ENCODE results near the gene GPR37L1. TPM values are rescaled to one million over a fixed set of nuclear protein-coding genes. Genes with fewer than 3 reads are reported as not detected.
"Not testable (repeated sequence)": the region's sequence is repeated elsewhere in the genome, so short reads cannot be mapped to it uniquely, and the experiment has no call there.

Gene GPR37L1
- total RNA-seq, 2 experiments from 2014 or later: not detected

DNA sequence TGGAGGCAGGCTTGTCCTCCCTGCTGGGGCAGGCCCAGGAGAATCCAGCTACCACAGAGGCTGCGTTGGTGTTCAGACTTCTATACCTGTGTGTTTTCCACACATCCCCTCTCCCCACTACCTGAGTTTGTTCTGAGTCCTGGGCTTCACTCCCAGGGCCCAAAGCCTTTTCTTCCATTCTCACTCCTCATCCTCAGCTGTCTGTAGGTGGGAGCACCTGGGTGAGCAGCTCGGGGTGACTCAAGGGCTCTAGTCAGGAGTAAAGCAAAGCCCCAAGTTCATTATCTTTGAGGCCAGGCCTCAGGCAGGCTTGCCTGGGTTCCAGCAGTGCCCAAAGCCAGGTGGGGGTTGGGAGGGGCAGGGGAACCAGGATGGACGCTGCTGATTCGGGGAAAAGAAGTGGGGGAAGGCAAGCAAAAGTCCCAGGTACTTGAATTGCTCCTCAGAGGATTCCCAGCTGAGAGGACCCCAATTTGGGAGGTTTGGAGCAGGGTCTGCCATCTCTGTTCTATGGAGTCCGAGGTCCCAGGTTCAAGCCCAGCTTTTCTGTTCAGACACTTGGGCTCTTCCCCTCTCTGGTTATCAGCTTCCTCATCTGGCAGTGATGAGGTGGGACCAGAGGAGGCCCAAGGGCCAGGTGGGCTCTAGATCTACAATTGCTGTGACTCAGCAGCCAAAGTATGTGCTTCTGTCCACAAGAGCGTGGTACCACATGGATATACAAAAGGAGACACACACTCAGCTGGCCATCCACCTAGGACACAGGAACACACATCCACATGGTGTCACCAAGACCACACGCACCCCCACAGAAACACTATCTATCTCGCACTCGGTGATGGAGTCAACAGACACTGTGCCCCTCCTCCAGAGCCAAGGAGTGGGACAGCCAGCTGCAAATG is 43.5 kb downstream of the GPR37L1 start:
- no peak for ATAC-seq
- H3K9me3 Mint-ChIP-seq (ENCODE audit: insufficient read depth): no peaks in the 10 kb centered on the region
- H3K27me3 Mint-ChIP-seq (ENCODE audit: low read depth): no peaks in the 10 kb centered on the region

DNA sequence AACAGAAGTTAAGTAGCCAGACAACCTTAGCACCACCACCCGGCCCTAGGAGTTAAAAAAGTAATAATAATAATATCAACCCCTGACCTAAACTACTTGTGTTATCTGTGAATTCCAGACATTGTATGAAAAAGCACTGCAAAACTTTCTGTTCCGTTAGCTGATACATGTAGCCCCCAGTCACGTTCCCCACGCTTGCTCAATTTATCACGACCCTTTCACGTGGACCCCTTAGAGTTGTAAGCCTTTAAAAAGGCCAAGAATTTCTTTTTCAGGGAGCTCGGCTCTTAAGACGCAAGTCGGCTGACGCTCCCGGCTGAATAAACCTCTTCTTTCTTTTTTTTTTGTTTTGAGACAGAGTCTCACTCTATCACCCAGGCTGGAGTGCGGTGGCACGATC is 44.3 kb downstream of the GPR37L1 start:
- not testable (repeated sequence) for H3K27ac Mint-ChIP-seq; DNase-seq; H3K27me3 Mint-ChIP-seq (ENCODE audit: low read depth); H3K4me3 Mint-ChIP-seq; H3K36me3 Mint-ChIP-seq (ENCODE audit: low read depth); H3K9me3 Mint-ChIP-seq (ENCODE audit: insufficient read depth); ATAC-seq
- POLR2A ChIA-PET: interaction anchor here (2.2 kb wide), 1 partner anchor 13 kb away, joined by 9 read pairs; no protein-coding TSS in a partner anchor
- peaks cover 60% of the 10 kb centered on the region for H3K4me1 Mint-ChIP-seq (ENCODE audit: low read depth)
- CTCF ChIA-PET: interaction anchor here (1.1 to 3.1 kb wide), 4 partner anchors 12 to 26 kb away, joined by 3 to 31 read pairs (median 7); partner anchors contain the start of gene LGR6

More for the DNA sequence above, 43.5 kb downstream of the GPR37L1 start:
- H3K4me3 Mint-ChIP-seq: peak overlapping the region; percentile 71
- peaks cover 67% of the 10 kb centered on the region for H3K4me1 Mint-ChIP-seq (ENCODE audit: low read depth)
- H3K27ac Mint-ChIP-seq: peak overlapping the region; percentile 100
- no peaks in the 10 kb centered on the region for H3K36me3 Mint-ChIP-seq (ENCODE audit: low read depth)
- no peak for DNase-seq
- ChIA-PET CTCF (interaction anchor here (0.8 to 3.1 kb wide), 9 partner anchors 11 to 176 kb away, joined by 3 to 31 read pairs (median 4); partner anchors contain the start of genes LGR6 and UBE2T), POLR2A (interaction anchor here (0.7 to 2.2 kb wide), 3 partner anchors 12 to 21 kb away, joined by 3 to 9 read pairs (median 3); partner anchors contain the start of gene ARL8A)

GRCh38 chr1:202167708-202168415 is 45.1 kb downstream of the GPR37L1 start:
- ATAC-seq: no peak
- peaks cover 52% of the 10 kb centered on the region for H3K4me1 Mint-ChIP-seq (ENCODE audit: low read depth)
- no peak overlapping the region for H3K27ac Mint-ChIP-seq
- H3K27me3 Mint-ChIP-seq (ENCODE audit: low read depth): no peaks in the 10 kb centered on the region
- H3K4me3 Mint-ChIP-seq: no peak overlapping the region
- no peaks in the 10 kb centered on the region for H3K36me3 Mint-ChIP-seq (ENCODE audit: low read depth)
- no peaks in the 10 kb centered on the region for H3K9me3 Mint-ChIP-seq (ENCODE audit: insufficient read depth)
- POLR2A ChIA-PET: no interaction called here
- CTCF ChIA-PET: interaction anchor here (1.1 to 3.1 kb wide), 3 partner anchors 12 to 17 kb away, joined by 3 to 31 read pairs (median 7); no protein-coding TSS in a partner anchor
- DNase-seq: no peak

DNA sequence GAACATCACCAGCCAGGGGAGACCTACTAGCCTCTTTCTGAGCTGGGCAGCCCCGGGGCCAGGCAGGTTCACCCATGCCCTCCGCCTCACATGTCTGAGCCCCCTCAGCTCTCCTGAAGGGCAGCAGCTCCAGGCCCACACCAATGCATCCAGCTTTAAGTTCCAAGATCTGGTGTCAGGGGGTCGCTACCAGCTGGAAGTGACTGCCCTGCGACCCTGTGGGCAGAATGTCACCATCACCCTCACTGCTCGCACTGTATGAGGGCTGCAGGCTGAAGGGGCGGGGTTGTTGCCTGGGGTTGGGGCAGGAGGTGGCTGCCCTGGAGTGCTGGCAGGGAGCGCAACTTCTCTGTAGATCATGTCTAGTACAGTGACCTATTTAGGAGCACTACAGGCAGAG is 46.1 kb downstream of the GPR37L1 start:
- Mint-ChIP-seq H3K36me3 (ENCODE audit: low read depth) (no peaks in the 10 kb centered on the region), H3K27ac (no peak overlapping the region), H3K27me3 (ENCODE audit: low read depth) (no peaks in the 10 kb centered on the region), H3K4me3 (no peak overlapping the region), H3K9me3 (ENCODE audit: insufficient read depth) (no peaks in the 10 kb centered on the region), H3K4me1 (ENCODE audit: low read depth) (peaks cover 42% of the 10 kb centered on the region)
- DNase-seq: no peak
- CTCF ChIA-PET: interaction anchor here (0.9 kb wide), 1 partner anchor 9 kb away, joined by 4 read pairs; the partner anchor contains the start of gene PTPN7
- ATAC-seq: no peak
- POLR2A ChIA-PET: no interaction called here

DNA sequence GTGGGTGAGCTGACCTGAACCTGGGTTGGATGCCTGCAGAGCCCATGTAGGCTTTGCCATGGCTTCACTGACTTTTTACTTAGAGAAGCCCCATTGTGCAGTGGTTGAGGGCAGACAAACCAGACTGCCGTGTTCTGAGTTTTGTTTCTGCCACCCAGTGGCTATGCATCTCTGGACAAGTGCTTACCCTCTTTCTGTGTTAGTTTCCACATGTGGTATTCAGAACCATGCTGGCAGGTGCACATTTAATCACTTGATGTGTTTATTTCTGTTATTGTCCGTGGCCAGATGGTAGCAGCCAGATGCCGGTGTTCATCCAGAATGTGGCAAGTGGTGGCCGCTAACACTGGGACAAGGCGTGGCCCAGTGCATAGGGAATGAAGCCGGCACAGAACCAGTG is 48.0 kb downstream of the GPR37L1 start:
- Mint-ChIP-seq H3K27me3 (ENCODE audit: low read depth) (no peaks in the 10 kb centered on the region), H3K4me3 (no peak overlapping the region), H3K9me3 (ENCODE audit: insufficient read depth) (no peaks in the 10 kb centered on the region), H3K36me3 (ENCODE audit: low read depth) (no peaks in the 10 kb centered on the region), H3K27ac (no peak overlapping the region), H3K4me1 (ENCODE audit: low read depth) (peaks cover 23% of the 10 kb centered on the region)
- POLR2A ChIA-PET: interaction anchor here (0.6 to 2.6 kb wide), 4 partner anchors 10 to 204 kb away, joined by 3 to 15 read pairs (median 4); partner anchors contain the start of gene PTPN7
- CTCF ChIA-PET: interaction anchor here (1.5 to 2.9 kb wide), 3 partner anchors 9 to 22 kb away, joined by 3 to 30 read pairs (median 20); partner anchors contain the start of gene PTPN7
- DNase-seq (peak; percentile 43), ATAC-seq (peak; percentile 49)

DNA sequence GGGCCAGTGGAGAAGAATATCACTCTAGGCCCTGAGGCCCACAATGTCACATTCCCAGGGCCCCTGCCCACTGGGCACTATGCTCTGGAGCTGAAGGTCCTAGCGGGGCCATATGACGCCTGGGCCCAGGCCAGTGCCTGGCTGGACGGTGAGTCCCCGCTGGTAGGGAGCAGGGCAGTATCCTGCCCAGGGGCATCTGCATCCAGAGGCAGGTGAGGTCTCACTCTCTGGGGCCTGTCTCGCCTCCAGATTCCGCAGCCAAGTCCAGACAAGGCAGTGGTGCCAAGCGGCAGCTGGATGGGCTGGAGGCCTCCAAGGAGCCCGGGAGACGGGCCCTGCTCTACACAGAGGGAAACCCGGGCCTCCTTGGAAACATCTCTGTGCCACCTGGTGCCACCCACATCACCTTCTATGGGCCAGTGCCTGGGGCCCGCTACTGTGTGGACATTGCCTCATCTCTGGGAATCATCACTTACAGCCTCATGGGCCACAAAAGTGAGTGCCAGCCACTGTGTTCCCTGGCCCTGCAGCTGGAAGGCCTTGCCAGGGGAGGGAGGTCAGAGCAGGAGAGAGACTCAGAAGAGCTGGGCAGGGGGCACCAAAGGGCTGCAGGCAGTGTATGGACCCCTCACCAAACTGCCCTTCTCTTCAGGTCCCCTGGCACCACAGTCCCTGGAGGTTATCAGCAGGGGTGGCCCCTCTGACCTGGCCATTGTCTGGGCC is 48.7 kb downstream of the GPR37L1 start:
- Mint-ChIP-seq H3K27me3 (ENCODE audit: low read depth) (no peaks in the 10 kb centered on the region), H3K4me3 (no peak overlapping the region), H3K9me3 (ENCODE audit: insufficient read depth) (no peaks in the 10 kb centered on the region), H3K4me1 (ENCODE audit: low read depth) (peaks cover 16% of the 10 kb centered on the region), H3K36me3 (ENCODE audit: low read depth) (no peaks in the 10 kb centered on the region), H3K27ac (no peak overlapping the region)
- ChIA-PET POLR2A (interaction anchor here (0.8 to 2.6 kb wide), 2 partner anchors 10 to 13 kb away, joined by 3 to 15 read pairs; partner anchors contain the start of gene PTPN7), CTCF (interaction anchor here (0.8 to 2.9 kb wide), 4 partner anchors 10 to 23 kb away, joined by 3 to 30 read pairs (median 12); partner anchors contain the start of gene PTPN7)
- peak; percentile 26 for ATAC-seq
- DNase-seq: no peak

GRCh38 chr1:202172015-202172355 is 49.3 kb downstream of the GPR37L1 start:
- no peaks in the 10 kb centered on the region for H3K9me3 Mint-ChIP-seq (ENCODE audit: insufficient read depth)
- H3K36me3 Mint-ChIP-seq (ENCODE audit: low read depth): no peaks in the 10 kb centered on the region
- DNase-seq: peak; percentile 41
- H3K4me3 Mint-ChIP-seq: no peak overlapping the region
- CTCF ChIA-PET: interaction anchor here (0.8 to 2.9 kb wide), 3 partner anchors 11 to 21 kb away, joined by 3 to 30 read pairs (median 20); partner anchors contain the start of gene PTPN7
- POLR2A ChIA-PET: interaction anchor here (2.6 kb wide), 1 partner anchor 11 kb away, joined by 15 read pairs; the partner anchor contains the start of gene PTPN7
- peak; percentile 54 for ATAC-seq
- H3K27ac Mint-ChIP-seq: no peak overlapping the region
- H3K27me3 Mint-ChIP-seq (ENCODE audit: low read depth): no peaks in the 10 kb centered on the region
- H3K4me1 Mint-ChIP-seq (ENCODE audit: low read depth): peaks cover 12% of the 10 kb centered on the region

DNA sequence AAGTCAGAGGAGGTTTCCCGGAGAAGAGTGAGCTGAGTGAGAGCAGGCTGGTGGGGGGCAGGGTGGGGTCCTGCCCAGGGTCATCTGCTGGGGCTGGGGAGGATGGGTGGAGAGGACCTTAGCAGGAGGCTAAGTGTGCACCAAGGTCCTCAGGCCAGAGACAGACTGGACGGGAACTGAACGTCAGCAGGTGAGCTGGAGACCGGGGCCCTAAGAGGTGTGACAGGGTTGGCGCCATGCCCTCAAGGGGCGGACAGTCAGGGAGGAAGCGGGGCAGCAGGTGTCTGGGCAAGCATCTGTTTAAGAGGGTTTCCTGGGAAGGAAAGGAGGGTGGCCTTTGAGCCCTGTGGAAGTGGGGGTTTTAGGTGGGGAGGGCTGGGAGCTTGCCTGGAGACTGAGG is 51.3 kb downstream of the GPR37L1 start:
- no peak for ATAC-seq
- POLR2A ChIA-PET: interaction anchor here (2.4 kb wide), 1 partner anchor 13 kb away, joined by 9 read pairs; the partner anchor contains the start of gene PTPN7
- H3K27ac Mint-ChIP-seq: no peak overlapping the region

GRCh38 chr1:202176949-202177927 is 54.5 kb downstream of the GPR37L1 start:
- H3K9me3 Mint-ChIP-seq (ENCODE audit: insufficient read depth): no peaks in the 10 kb centered on the region
- DNase-seq (no peak), ATAC-seq (no peak)
- ChIA-PET CTCF (interaction anchor here (2.1 kb wide), 1 partner anchor 16 kb away, joined by 8 read pairs; the partner anchor contains the start of gene LGR6), POLR2A (interaction anchor here (0.6 kb wide), 1 partner anchor 278 kb away, joined by 4 read pairs; no protein-coding TSS in a partner anchor)
- no peaks in the 10 kb centered on the region for H3K4me1 Mint-ChIP-seq (ENCODE audit: low read depth)
- H3K4me3 Mint-ChIP-seq: no peak overlapping the region
- no peaks in the 10 kb centered on the region for H3K27me3 Mint-ChIP-seq (ENCODE audit: low read depth)
- no peak overlapping the region for H3K27ac Mint-ChIP-seq
- H3K36me3 Mint-ChIP-seq (ENCODE audit: low read depth): no peaks in the 10 kb centered on the region

More for the DNA sequence above, 51.3 kb downstream of the GPR37L1 start:
- Mint-ChIP-seq H3K27me3 (ENCODE audit: low read depth) (no peaks in the 10 kb centered on the region), H3K36me3 (ENCODE audit: low read depth) (no peaks in the 10 kb centered on the region), H3K9me3 (ENCODE audit: insufficient read depth) (no peaks in the 10 kb centered on the region), H3K4me3 (no peak overlapping the region), H3K4me1 (ENCODE audit: low read depth) (peaks cover 8% of the 10 kb centered on the region)
- no peak for DNase-seq
- CTCF ChIA-PET: interaction anchor here (1.1 to 2.2 kb wide), 10 partner anchors 9 to 19 kb away, joined by 3 to 7 read pairs (median 6); partner anchors contain the start of genes LGR6 and PTPN7
